IMR-90 (cell line): ENCODE measurements around the gene DNASE1L1. TPM values are rescaled to one million over a fixed set of nuclear protein-coding genes. Genes with fewer than 3 reads are reported as not detected.

Source experiments
- ATAC-seq: fragments of 200-7000 bp; cut with Tn5 transposase; 2 replicates; pipeline ENCODE4 v1.9.1; 2020; ENCODE audit warnings: low read depth, mild to moderate bottlenecking, moderate library complexity
- BruUV-seq: library from RNA; stranded (reverse); fragments of 400-500 nt; replicated peaks from 2 replicates; lab custom pipeline; 2021; lab: Mats Ljungman, UMichigan
- CTCF ChIA-PET: fragments of 300-600 bp; formaldehyde crosslinking; extraction: SDS; loops from one replicate; lab custom pipeline; 2021; ENCODE audit warnings: antibody characterized with exemption; lab: Yijun Ruan, JAX
- POLR2A ChIA-PET: fragments of 300-600 bp; sonication (Branson Sonifier 250); formaldehyde crosslinking; loops from one replicate; lab custom pipeline; 2022; ENCODE audit warnings: antibody characterized with exemption; ENCODE audit not compliant: unreplicated experiment; lab: Charles Lee
- DNase-seq: peaks from one replicate; pipeline ENCODE4 v3.0.0; 2013
- H2AFZ ChIP-seq: replicated peaks from 2 replicates; pipeline ENCODE3; 2013; ENCODE audit warnings: low read length, mild to moderate bottlenecking; ENCODE audit not compliant: poor library complexity
- H2AK5ac ChIP-seq: 2 replicates; pipeline ENCODE4 v1.6.1; 2013; ENCODE audit warnings: low read depth, low read length, inconsistent platforms
- H2AK9ac ChIP-seq: replicated peaks from 2 replicates; pipeline ENCODE3; 2013; ENCODE audit warnings: mild to moderate bottlenecking, low read depth, low read length, moderate library complexity; ENCODE audit not compliant: poor library complexity
- H2BK120ac ChIP-seq: 2 replicates; pipeline ENCODE4 v1.6.1; 2013; ENCODE audit warnings: low read depth, low read length, inconsistent platforms
- H2BK15ac ChIP-seq: 3 replicates; pipeline ENCODE4 v1.6.1; 2013; ENCODE audit warnings: low read depth, low read length, inconsistent platforms
- H2BK20ac ChIP-seq: 2 replicates; pipeline ENCODE4 v1.6.1; 2013; ENCODE audit warnings: low read depth, mild to moderate bottlenecking, inconsistent platforms, low read length, moderate library complexity
- H2BK5ac ChIP-seq: 2 replicates; pipeline ENCODE4 v1.6.1; 2013; ENCODE audit warnings: mild to moderate bottlenecking, low read depth, low read length, inconsistent platforms; ENCODE audit not compliant: poor library complexity, severe bottlenecking
- H3K14ac ChIP-seq: replicated peaks from 2 replicates; pipeline ENCODE4 v1.6.1; 2013; ENCODE audit warnings: low read depth, low read length, inconsistent platforms
- H3K18ac ChIP-seq: 2 replicates; pipeline ENCODE4 v1.6.1; 2013; ENCODE audit warnings: low read depth, low read length, control low read depth
- H3K23ac ChIP-seq: 2 replicates; pipeline ENCODE4 v1.6.1; 2013; ENCODE audit warnings: low read depth, low read length, inconsistent platforms
- H3K27ac ChIP-seq: 2 replicates; pipeline ENCODE4 v1.5.1; 2013; ENCODE audit warnings: mild to moderate bottlenecking, control low read depth, low read length; ENCODE audit not compliant: insufficient read depth
- H3K27me3 ChIP-seq: 2 replicates; pipeline ENCODE4 v1.6.1; 2013; ENCODE audit warnings: low read length; ENCODE audit not compliant: control insufficient read depth, insufficient read depth
- H3K36me3 ChIP-seq: 2 replicates; pipeline ENCODE4 v1.6.1; 2013; ENCODE audit warnings: low read length, mixed read lengths; ENCODE audit not compliant: control insufficient read depth, insufficient read depth
- H3K4ac ChIP-seq: 2 replicates; pipeline ENCODE4 v1.6.1; 2013; ENCODE audit warnings: low read depth, low read length, inconsistent platforms
- H3K4me1 ChIP-seq: 2 replicates; pipeline ENCODE4 v1.6.1; 2013; ENCODE audit warnings: low read length, mixed read lengths; ENCODE audit not compliant: control insufficient read depth, insufficient read depth
- H3K4me2 ChIP-seq: 2 replicates; pipeline ENCODE4 v1.6.1; 2013; ENCODE audit warnings: low read depth, mild to moderate bottlenecking, control low read depth, low read length, moderate library complexity
- H3K4me3 ChIP-seq: 2 replicates; pipeline ENCODE4 v1.5.1; 2013; ENCODE audit warnings: low read depth, mild to moderate bottlenecking, control low read depth, low read length, moderate library complexity; ENCODE audit not compliant: insufficient read depth
- H3K56ac ChIP-seq: 2 replicates; pipeline ENCODE4 v1.6.1; 2013; ENCODE audit warnings: low read length, inconsistent platforms; ENCODE audit not compliant: insufficient read depth; ENCODE audit errors: extremely low read depth
- H3K79me1 ChIP-seq, 2 experiments: 2 replicates each; pipeline ENCODE4 v1.6.1; 2013; ENCODE audit warnings: low read length in 2 of 2, inconsistent platforms in 1 of 2, low read depth in 1 of 2
- H3K9ac ChIP-seq: 2 replicates; pipeline ENCODE4 v1.6.1; 2013; ENCODE audit warnings: low read depth, low read length, control low read depth
- H3K9me1 ChIP-seq: 2 replicates; pipeline ENCODE4 v1.6.1; 2013; ENCODE audit warnings: low read length, inconsistent platforms; ENCODE audit not compliant: insufficient read depth
- H3K9me3 ChIP-seq: 2 replicates; pipeline ENCODE4 v1.6.1; 2013; ENCODE audit warnings: low read length; ENCODE audit not compliant: control insufficient read depth, insufficient read depth
- H4K20me1 ChIP-seq: 2 replicates; pipeline ENCODE4 v1.6.1; 2013; ENCODE audit warnings: low read length, inconsistent platforms; ENCODE audit not compliant: insufficient read depth
- H4K5ac ChIP-seq: 2 replicates; pipeline ENCODE4 v1.6.1; 2013; ENCODE audit warnings: mild to moderate bottlenecking, low read depth, low read length, control low read depth
- H4K8ac ChIP-seq, 2 experiments: 2 replicates each; pipeline ENCODE4 v1.6.1; 2013; ENCODE audit warnings: low read depth in 2 of 2, low read length in 2 of 2, control low read depth in 1 of 2, inconsistent platforms in 1 of 2
- H4K91ac ChIP-seq: 2 replicates; pipeline ENCODE4 v1.6.1; 2013; ENCODE audit warnings: low read depth, low read length, inconsistent platforms; ENCODE audit not compliant: insufficient read depth
- MAFK ChIP-seq: IDR thresholded peaks from 2 replicates; pipeline ENCODE4 v1.6.1; 2012; ENCODE audit warnings: low read depth, low read length, improper control_type of control experiment
- NFE2L2 ChIP-seq: fragments of 150-350 bp; IDR thresholded peaks from 2 replicates; pipeline ENCODE4 v1.6.1; 2016; ENCODE audit warnings: low read depth, mild to moderate bottlenecking, low read length
- POLR2A ChIP-seq: IDR thresholded peaks from 2 replicates; pipeline ENCODE4 v1.6.1; 2012; ENCODE audit warnings: mild to moderate bottlenecking, low read depth, low read length
- RAD21 ChIP-seq: IDR thresholded peaks from 2 replicates; pipeline ENCODE4 v1.6.1; 2012; ENCODE audit warnings: low read length, improper control_type of control experiment
- RCOR1 ChIP-seq: IDR thresholded peaks from 2 replicates; pipeline ENCODE4 v1.6.1; 2012; ENCODE audit warnings: mild to moderate bottlenecking, low read length, improper control_type of control experiment; ENCODE audit not compliant: insufficient replicate concordance
- SMC3 ChIP-seq: fragments of 150-350 bp; IDR thresholded peaks from 2 replicates; pipeline ENCODE4 v1.6.1; 2016; ENCODE audit warnings: low read depth, mild to moderate bottlenecking, antibody characterized with exemption, low read length, moderate library complexity
- WGBS, 2 experiments: methylation state at CpG; one replicate each; pipeline versions ENCODE4 v1.1.5 to v1.1.7; 2013; ENCODE audit warnings: missing lambda C conversion rate in 2 of 2; ENCODE audit not compliant: insufficient read length in 1 of 2; ENCODE audit errors: extremely low coverage in 2 of 2; 5-methylcytosine and 5-hydroxymethylcytosine counted together
- dilution Hi-C: fragments of 300-500 bp; cut with HindIII; formaldehyde crosslinking; loops from one replicate; pipeline ENCODE4 v1.14.3; 2018; ENCODE audit warnings: low sequenced_read_pairs; ENCODE audit not compliant: unreplicated experiment
- in situ Hi-C: fragments of 300-500 bp; cut with MboI; formaldehyde crosslinking; loops from 3 replicates; pipeline ENCODE4 v1.14.3; 2019; ENCODE audit warnings: low sequenced_read_pairs, inconsistent platforms, mixed read lengths
- intact Hi-C: fragments of 100-400 bp; cut with micrococcal nuclease; formaldehyde crosslinking; loops from 2 replicates; pipeline ENCODE4 v1.10.0; 2022
- polyA plus RNA-seq, 3 experiments: library from polyadenylated mRNA; depleted of rRNA; stranded (reverse); fragments of >200 nt; gene quantifications; 2 replicates each; pipeline ENCODE4 v1.2.3, GENCODE V29; 2012; ENCODE audit warnings: low replicate concordance in 1 of 3
- total RNA-seq: library from RNA; depleted of rRNA; stranded (reverse); fragments of >200 nt; gene quantifications from 2 replicates; pipeline ENCODE4 v1.2.3, GENCODE V29; 2012
- TF ChIP-seq, protein P1 (sequence below): fragments of 150-350 bp; IDR thresholded peaks from 2 replicates; pipeline ENCODE4 v1.6.1; 2016; ENCODE audit warnings: low read depth, mild to moderate bottlenecking, low read length, moderate library complexity, borderline replicate concordance
- TF ChIP-seq, protein P2 (sequence below): fragments of 150-350 bp; IDR thresholded peaks from 2 replicates; pipeline ENCODE4 v1.6.1; 2017; ENCODE audit warnings: mild to moderate bottlenecking, antibody characterized with exemption, low read length, low read depth
- TF ChIP-seq, protein P3 (sequence below): conservative IDR thresholded peaks from 2 replicates; pipeline ENCODE4 v1.5.1; 2012; ENCODE audit warnings: mild to moderate bottlenecking, low read depth, low read length, improper control_type of control experiment

Gene DNASE1L1
- total and polyA plus RNA-seq, 2 of the 4 experiments (the other 2 are of a cell fraction): 51.4 to 55.5 TPM

DNA sequence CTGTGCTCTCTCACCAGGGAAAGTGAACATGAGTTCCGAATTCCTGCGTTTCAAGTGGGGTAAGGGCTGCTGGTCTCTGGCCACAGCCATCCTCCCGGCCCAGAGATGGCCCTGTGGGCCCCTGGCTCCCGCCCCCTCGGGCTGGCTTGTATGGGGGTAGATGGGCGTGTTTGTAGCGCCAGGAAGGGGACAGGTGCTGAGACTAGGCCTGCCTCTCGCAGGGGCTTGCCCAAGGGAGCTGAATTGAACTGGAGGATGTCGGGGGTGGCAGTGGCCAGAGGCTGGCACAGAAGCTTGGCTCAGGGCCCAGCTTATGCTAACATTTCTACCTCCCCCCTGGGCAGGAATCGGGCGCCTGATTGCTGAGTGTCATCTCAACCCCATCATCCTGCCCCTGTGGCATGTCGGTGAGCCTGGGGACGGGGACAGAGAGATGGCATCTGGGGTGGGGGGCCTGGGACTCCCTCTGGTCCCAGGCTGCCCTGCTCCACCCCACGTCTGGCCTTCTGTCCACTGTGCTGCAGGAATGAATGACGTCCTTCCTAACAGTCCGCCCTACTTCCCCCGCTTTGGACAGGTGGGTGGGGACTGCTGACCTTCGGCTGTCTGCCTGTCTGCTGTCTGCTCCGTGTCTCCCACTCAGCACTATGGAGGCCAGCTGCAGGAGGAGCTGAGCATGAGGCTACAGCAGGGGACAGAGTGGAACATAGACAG, 10.8 kb upstream of the DNASE1L1 start:
- intact Hi-C loops (no loop called here), in situ Hi-C loops (no loop called here), dilution Hi-C loops (no loop called here)
- Histone ChIP-seq H3K23ac (no peak overlapping the region), H3K9ac (no peak overlapping the region), H3K27me3 (no peaks in the 10 kb centered on the region), H3K18ac (no peak overlapping the region), H3K9me3 (no peaks in the 10 kb centered on the region), H3K4me2 (no peak overlapping the region), H3K4me3 (no peak overlapping the region), H2BK20ac (no peak overlapping the region), H3K79me1 (no peaks in the 10 kb centered on the region), H3K56ac (no peak overlapping the region), H3K27ac (no peak overlapping the region), H3K4me1 (no peaks in the 10 kb centered on the region), H4K5ac (no peak overlapping the region), H4K20me1 (no peaks in the 10 kb centered on the region), H3K36me3 (peaks cover 8% of the 10 kb centered on the region), H4K91ac (no peak overlapping the region), H3K4ac (no peak overlapping the region), H4K8ac (no peak overlapping the region), H3K9me1 (no peaks in the 10 kb centered on the region), H2AK5ac (no peak overlapping the region), H2BK15ac (no peak overlapping the region), H2AFZ (no peak overlapping the region), H2BK5ac (no peak overlapping the region), H2BK120ac (no peak overlapping the region), H3K14ac (no peak overlapping the region), H2AK9ac (no peak overlapping the region)
- WGBS, 2 experiments: 68% methylated on average over 5 of the region's 19 CpGs; no CpG with 5 or more reads in 1 of the 2 experiments
- TF ChIP-seq SMC3 (no peak), POLR2A (no peak), MAFK (no peak), RCOR1 (no peak), RAD21 (no peak), NFE2L2 (no peak)
- TF ChIP-seq, protein P1, sequence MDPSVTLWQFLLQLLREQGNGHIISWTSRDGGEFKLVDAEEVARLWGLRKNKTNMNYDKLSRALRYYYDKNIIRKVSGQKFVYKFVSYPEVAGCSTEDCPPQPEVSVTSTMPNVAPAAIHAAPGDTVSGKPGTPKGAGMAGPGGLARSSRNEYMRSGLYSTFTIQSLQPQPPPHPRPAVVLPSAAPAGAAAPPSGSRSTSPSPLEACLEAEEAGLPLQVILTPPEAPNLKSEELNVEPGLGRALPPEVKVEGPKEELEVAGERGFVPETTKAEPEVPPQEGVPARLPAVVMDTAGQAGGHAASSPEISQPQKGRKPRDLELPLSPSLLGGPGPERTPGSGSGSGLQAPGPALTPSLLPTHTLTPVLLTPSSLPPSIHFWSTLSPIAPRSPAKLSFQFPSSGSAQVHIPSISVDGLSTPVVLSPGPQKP: no peak
- TF ChIP-seq, protein P2, sequence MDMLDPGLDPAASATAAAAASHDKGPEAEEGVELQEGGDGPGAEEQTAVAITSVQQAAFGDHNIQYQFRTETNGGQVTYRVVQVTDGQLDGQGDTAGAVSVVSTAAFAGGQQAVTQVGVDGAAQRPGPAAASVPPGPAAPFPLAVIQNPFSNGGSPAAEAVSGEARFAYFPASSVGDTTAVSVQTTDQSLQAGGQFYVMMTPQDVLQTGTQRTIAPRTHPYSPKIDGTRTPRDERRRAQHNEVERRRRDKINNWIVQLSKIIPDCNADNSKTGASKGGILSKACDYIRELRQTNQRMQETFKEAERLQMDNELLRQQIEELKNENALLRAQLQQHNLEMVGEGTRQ: no peak
- TF ChIP-seq, protein P3, sequence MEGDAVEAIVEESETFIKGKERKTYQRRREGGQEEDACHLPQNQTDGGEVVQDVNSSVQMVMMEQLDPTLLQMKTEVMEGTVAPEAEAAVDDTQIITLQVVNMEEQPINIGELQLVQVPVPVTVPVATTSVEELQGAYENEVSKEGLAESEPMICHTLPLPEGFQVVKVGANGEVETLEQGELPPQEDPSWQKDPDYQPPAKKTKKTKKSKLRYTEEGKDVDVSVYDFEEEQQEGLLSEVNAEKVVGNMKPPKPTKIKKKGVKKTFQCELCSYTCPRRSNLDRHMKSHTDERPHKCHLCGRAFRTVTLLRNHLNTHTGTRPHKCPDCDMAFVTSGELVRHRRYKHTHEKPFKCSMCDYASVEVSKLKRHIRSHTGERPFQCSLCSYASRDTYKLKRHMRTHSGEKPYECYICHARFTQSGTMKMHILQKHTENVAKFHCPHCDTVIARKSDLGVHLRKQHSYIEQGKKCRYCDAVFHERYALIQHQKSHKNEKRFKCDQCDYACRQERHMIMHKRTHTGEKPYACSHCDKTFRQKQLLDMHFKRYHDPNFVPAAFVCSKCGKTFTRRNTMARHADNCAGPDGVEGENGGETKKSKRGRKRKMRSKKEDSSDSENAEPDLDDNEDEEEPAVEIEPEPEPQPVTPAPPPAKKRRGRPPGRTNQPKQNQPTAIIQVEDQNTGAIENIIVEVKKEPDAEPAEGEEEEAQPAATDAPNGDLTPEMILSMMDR: no peak
- ChIA-PET CTCF (no interaction called here), POLR2A (no interaction called here)
- ATAC-seq: no peak
- no peak for DNase-seq
- no TSS peak for BruUV-seq
